NCI-H460 (cell line): ENCODE results near the gene GZMH. TPM values are rescaled to one million over a fixed set of nuclear protein-coding genes. Genes with fewer than 3 reads are reported as not detected.
"Not testable (repeated sequence)": the region's sequence is repeated elsewhere in the genome, so short reads cannot be mapped to it uniquely, and the experiment has no call there.

Experiments used
- DNase-seq: peaks from one replicate; pipeline ENCODE4 v3.0.0-alpha.2; 2016; ENCODE audit warnings: low read depth; ENCODE audit errors: extremely low read depth
- total RNA-seq: library from RNA; depleted of rRNA; stranded (reverse); fragments of >200 nt; shearing (Covaris generic); gene quantifications from 2 replicates; pipeline ENCODE4 v1.2.3, GENCODE V29; 2014; rRNA removed

Gene GZMH
- total RNA-seq, 1 experiment from 2014 or later = not detected

- DNase-seq = no peak
Observed at GRCh38 chr14:24597403-24597802, 12.1 kb downstream of the GZMH start.

DNA sequence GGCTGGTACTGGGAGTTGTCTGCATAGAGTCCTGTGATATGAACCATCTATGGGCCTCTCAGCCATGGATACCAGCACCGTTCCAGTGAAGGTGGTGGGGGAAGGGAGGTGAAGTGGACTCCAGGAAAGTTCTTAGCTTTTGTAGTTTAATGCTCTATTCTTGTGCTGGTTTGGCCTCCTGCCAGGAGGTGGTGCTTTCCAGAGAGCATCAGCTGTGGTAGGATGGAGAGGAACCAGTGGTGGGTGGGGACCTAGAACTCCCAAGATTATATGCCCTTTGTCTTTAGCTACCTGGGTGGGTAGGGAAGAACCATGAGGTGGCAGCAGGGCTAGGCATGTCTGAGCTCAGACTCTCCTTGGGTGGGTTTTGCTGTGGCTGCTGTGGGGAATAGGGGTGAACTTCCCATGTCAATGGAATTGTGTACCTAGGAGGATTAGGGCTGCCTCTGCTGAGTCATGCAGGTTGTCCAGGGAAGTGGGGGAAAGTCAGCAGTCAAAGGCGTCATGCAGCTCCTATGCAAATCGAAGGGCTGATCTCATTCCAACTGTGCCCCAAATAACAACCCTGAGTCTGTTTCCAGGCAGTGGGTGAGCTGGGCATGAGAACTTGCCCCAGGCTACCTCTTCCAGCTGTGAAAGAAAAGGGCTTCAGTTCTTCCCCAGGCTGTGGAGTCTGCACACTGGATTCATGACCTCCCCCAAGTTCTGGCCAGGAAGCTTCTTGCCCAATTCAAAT lies 14.2 kb downstream of the GZMH start:
- DNase-seq = no peak

DNA sequence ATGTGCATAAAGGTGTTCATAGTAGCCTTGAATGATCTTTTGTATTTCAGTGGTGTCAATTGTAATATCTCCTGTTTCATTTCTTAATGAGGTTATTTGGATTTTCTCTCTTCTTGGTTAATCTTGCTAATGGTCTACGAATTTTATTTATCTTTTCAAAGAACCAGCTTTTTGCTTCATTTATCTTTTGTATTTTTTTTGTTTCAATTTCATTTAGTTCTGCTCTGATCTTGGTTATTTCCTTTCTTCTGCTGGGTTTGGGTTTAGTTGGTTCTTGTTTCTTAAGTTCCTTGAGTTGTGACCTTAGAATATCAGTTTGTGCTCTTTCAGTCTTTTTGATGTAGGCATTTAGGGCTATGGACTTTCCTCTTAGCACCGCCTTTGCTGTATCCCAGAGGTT lies 18.5 kb downstream of the GZMH start:
- DNase-seq = not testable (repeated sequence)

DNA sequence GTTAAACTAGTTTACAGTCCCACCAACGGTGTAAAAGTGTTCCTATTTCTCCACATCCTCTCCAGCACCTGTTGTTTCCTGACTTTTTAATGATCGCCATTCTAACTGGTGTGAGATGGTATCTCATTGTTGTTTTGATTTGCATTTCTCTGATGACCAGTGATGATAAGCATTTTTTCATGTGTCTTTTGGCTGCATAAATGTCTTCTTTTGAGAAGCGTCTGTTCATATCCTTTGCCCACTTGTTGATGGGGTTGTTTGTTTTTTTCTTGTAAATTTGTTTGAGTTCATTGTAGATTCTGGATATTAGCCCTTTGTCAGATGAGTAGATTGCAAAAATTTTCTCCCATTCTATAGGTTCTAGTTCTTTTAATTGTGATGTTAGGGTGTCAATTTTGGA lies 25.1 kb downstream of the GZMH start:
- not testable (repeated sequence) for DNase-seq

GRCh38 chr14:24578558-24578957 lies 30.9 kb downstream of the GZMH start:
- DNase-seq = no peak

DNA sequence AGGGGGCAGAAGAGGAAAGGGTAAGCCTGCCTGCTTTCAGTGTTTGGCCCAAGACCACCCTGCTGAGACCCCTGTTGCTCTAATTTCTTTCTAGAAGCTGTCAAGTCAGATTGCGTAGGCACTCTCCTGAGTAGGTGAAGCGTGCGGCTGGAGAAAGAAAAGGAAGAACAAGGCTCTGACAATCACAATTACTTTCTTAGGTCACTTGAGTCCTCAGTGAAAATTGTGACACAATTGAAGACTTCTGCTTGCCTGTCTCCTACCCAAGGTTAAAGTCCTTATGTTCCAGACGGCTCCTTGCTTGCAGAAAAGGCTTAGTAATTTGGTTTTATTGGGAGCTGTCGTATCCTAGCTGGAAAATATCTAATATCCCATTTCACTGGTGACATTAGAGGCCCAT lies 32.7 kb downstream of the GZMH start:
- no peak for DNase-seq

DNA sequence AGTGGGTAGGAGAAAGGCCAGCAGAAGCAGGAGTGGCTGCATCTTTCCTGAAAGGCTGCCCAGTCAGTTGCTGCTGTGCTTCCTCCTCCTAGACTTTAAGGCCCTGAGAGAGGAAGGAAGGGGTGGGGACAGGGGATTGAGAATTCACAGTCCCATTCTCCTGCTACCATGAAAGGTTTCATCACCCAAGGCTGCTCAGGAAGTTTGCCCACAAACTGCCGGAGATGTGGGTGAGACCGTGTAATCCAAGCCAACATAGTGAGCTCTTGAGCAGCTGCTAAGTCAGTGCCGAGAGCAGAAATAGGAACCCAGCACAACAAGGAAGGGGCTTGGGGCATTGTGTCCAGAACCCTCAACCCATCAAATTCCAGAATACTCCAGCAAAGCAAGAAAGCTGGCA lies 33.3 kb downstream of the GZMH start, which contains the start of gene CTSG:
Gene CTSG, minus strand, starts transcription at position 69 of the 400 bp plus-strand sequence. Its CDS starts 27 bp downstream, at position 42.
- no peak for DNase-seq

DNA sequence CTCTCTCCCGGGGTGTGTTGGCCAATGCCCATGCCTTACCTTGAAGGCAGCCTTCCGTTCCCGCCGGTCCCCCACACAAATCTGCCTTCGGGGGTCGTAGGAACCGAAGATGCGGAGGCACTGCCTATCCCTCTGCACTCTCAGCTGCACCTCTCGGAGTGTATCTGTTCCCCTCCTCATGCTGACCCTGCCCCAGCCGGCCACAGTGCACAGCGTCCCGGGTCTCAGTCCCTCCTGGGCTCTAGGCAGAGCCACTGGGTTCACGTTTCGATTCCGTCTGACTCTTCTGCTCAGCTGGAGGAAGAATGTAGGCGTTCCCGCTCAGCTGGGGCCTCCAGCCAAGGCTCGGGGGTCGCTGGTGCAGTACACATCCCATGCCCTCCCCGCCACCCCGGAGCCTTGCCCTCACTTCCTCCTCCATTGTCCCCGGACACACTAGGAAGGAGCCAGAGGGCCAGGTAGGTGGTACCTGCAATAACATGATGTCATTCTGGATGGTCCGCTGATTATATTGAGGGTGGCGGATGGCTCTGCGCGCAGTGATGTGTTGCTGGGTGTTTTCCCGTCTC lies 35.2 kb downstream of the GZMH start:
- DNase-seq = no peak

DNA sequence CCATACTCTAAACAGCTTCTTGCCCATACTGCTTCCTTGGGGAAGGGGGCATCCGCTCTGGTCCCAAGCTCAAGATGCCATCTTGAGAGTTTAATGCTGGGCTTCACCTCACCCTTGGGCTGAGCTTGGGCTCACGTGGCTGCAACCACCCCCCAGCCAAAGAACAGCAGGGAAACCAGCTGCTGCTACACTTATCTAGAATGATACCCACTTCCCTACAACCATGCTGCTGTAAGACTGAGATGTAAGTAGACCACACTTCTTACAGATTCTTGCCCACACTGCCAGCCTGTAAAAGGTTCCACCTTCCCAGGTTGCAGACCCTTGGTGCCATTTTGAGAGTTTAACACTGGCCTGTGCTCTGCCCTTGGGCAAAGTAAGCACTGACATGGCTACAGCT lies 43.2 kb downstream of the GZMH start:
- DNase-seq = no peak

DNA sequence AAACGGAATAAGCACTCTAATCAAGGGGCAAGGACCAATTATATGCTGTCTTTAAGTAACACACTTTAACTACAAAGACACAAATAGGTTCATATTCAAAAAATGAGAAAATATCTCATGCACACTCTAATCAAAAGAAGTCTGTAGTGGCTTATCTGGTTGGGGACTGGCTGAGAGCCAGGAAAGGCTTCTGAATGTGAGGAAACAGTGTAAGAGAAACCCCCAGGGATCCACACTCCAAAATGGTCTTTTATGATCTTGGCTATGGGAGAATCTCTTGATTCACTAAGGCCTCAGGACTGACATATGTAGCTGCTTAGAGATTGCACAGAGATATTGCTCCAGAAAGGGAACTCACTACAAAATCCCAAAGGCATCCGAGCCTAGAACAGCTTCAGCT lies 43.7 kb downstream of the GZMH start:
- DNase-seq = no peak

- DNase-seq = no peak
Observed at GRCh38 chr14:24563505-24563904, 46.0 kb downstream of the GZMH start.

DNA sequence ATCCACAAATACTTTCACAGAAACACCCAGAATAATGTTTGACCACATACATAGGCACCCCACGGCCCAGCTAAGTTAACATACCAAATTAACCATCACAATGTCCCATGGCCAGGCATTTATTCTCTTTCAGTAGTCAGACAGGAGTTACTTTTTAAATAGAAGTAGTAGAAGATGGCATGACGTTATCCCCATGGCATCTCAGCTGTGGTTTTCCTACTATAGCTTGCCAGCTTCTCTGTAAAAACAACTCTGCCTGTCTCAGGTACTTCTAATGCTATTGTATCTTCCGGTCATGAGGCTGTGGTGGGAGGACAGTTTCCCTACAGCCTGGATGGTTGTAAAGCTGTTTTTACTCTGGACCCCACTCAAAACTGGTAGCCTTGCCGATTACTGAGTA lies 52.7 kb downstream of the GZMH start:
- DNase-seq = no peak

Other genes starting within 250 kb of the GZMH start
- 17.7 and 23.6 TPM in 2 replicates for gene NFATC4, start 241.5 kb downstream of the GZMH start, total RNA-seq
- gene NYNRIN, start 210.7 kb downstream of the GZMH start, total RNA-seq = 0.12 and 0.17 TPM in 2 replicates
- gene CBLN3, start 180.0 kb downstream of the GZMH start, total RNA-seq = 1.1 and 1.2 TPM in 2 replicates
- gene KHNYN, start 179.7 kb downstream of the GZMH start, total RNA-seq = 51.1 and 58.3 TPM in 2 replicates
- gene SDR39U1, start 166.9 kb downstream of the GZMH start, total RNA-seq = 22.6 and 24.7 TPM in 2 replicates
- gene CMA1, start 101.4 kb downstream of the GZMH start, total RNA-seq = not detected in 2 replicates
- gene CTSG, start 33.4 kb downstream of the GZMH start, total RNA-seq = not detected in 2 replicates
- gene GZMB, start 24.5 kb upstream of the GZMH start, total RNA-seq = not detected in 2 replicates